ENCODE results near the gene ADH4.

GRCh38 chr4:99166544-99166943, 22.4 kb upstream of the ADH4 start:
- no peak for TF ChIP-seq CTCF (IDR thresholded peaks at IDR 0.05)
- no peak for TF ChIP-seq POLR2A (IDR thresholded peaks at IDR 0.05)

Data from lower leg skin (tissue), 3 donors.